ENCODE results near the gene FOXN3.
"Not testable (repeated sequence)": the region's sequence is repeated elsewhere in the genome, so short reads cannot be mapped to it uniquely, and the experiment has no call there.

FOXN3 gene

GRCh38 chr14:89215114-89215513, 201.9 kb downstream of the FOXN3 start:
- DNase-seq (ENCODE audit: extremely low spot score, insufficient read length, low read depth) (no peak), FAIRE-seq (no peak)

- FAIRE-seq = no peak
- no peak for DNase-seq (ENCODE audit: extremely low spot score, insufficient read length, low read depth)
Measured at GRCh38 chr14:89214221-89214965, 202.6 kb downstream of the FOXN3 start.

- FAIRE-seq = no peak
Measured at GRCh38 chr14:89212386-89213235, 204.4 kb downstream of the FOXN3 start.

GRCh38 chr14:89209558-89209957, 207.5 kb downstream of the FOXN3 start:
- DNase-seq (ENCODE audit: extremely low spot score, insufficient read length, low read depth) (no peak), FAIRE-seq (no peak)

More at GRCh38 chr14:89212386-89213235, 204.4 kb downstream of the FOXN3 start:
- DNase-seq (ENCODE audit: extremely low spot score, insufficient read length, low read depth) = no peak

- DNase-seq (ENCODE audit: extremely low spot score, insufficient read length, low read depth) = no peak
Measured at GRCh38 chr14:89207925-89208328, 209.1 kb downstream of the FOXN3 start.

GRCh38 chr14:89206389-89207031, 210.5 kb downstream of the FOXN3 start:
- DNase-seq (ENCODE audit: extremely low spot score, insufficient read length, low read depth) (no peak), FAIRE-seq (no peak)

More at GRCh38 chr14:89207925-89208328, 209.1 kb downstream of the FOXN3 start:
- no peak for FAIRE-seq

GRCh38 chr14:89205137-89205740, 211.8 kb downstream of the FOXN3 start:
- no peak for FAIRE-seq
- DNase-seq (ENCODE audit: extremely low spot score, insufficient read length, low read depth) = no peak

- DNase-seq (ENCODE audit: extremely low spot score, insufficient read length, low read depth) (no peak), FAIRE-seq (no peak)
Measured at GRCh38 chr14:89202413-89203190, 214.4 kb downstream of the FOXN3 start.

- FAIRE-seq (no peak), DNase-seq (ENCODE audit: extremely low spot score, insufficient read length, low read depth) (no peak)
Measured at GRCh38 chr14:89201645-89202044, 215.4 kb downstream of the FOXN3 start.

- not testable (repeated sequence) for FAIRE-seq; DNase-seq (ENCODE audit: extremely low spot score, insufficient read length, low read depth)
Measured at GRCh38 chr14:89199357-89199756, 217.7 kb downstream of the FOXN3 start.

GRCh38 chr14:89198544-89199329, 218.3 kb downstream of the FOXN3 start:
- DNase-seq (ENCODE audit: extremely low spot score, insufficient read length, low read depth) (no peak), FAIRE-seq (no peak)

GRCh38 chr14:89197623-89198022, 219.4 kb downstream of the FOXN3 start:
- DNase-seq (ENCODE audit: extremely low spot score, insufficient read length, low read depth) = no peak
- no peak for FAIRE-seq

- DNase-seq (ENCODE audit: extremely low spot score, insufficient read length, low read depth) = no peak
Measured at GRCh38 chr14:89196545-89196944, 220.5 kb downstream of the FOXN3 start.

GRCh38 chr14:89194376-89194775, 222.7 kb downstream of the FOXN3 start:
- FAIRE-seq (no peak), DNase-seq (ENCODE audit: extremely low spot score, insufficient read length, low read depth) (no peak)

More at GRCh38 chr14:89196545-89196944, 220.5 kb downstream of the FOXN3 start:
- no peak for FAIRE-seq

GRCh38 chr14:89190765-89191513, 226.1 kb downstream of the FOXN3 start:
- FAIRE-seq (no peak), DNase-seq (ENCODE audit: extremely low spot score, insufficient read length, low read depth) (no peak)

GRCh38 chr14:89188492-89188891, 228.5 kb downstream of the FOXN3 start:
- FAIRE-seq (no peak), DNase-seq (ENCODE audit: extremely low spot score, insufficient read length, low read depth) (no peak)

GRCh38 chr14:89187501-89187900, 229.5 kb downstream of the FOXN3 start:
- FAIRE-seq (no peak), DNase-seq (ENCODE audit: extremely low spot score, insufficient read length, low read depth) (no peak)

GRCh38 chr14:89186856-89187376, 230.1 kb downstream of the FOXN3 start:
- FAIRE-seq (peak; percentile 12), DNase-seq (ENCODE audit: extremely low spot score, insufficient read length, low read depth) (no peak)
